GM12878 (cell line): ENCODE results near the gene FAM78A. TPM values are rescaled to one million over a fixed set of nuclear protein-coding genes. Genes with fewer than 3 reads are reported as not detected.

Experiments
- ATAC-seq: fragments of 200-7000 bp; cut with Tn5 transposase; 3 replicates; pipeline ENCODE4 v1.9.1; 2020; ENCODE audit warnings: mild to moderate bottlenecking, moderate library complexity
- BruUV-seq: library from RNA; stranded (reverse); fragments of 400-500 nt; replicated peaks from 2 replicates; lab custom pipeline; 2021; lab: Mats Ljungman, UMichigan
- CTCF ChIA-PET: fragments of 300-600 bp; sonication (Branson Sonifier 250); formaldehyde crosslinking; extraction: SDS; loops from one replicate; lab custom pipeline; 2021; ENCODE audit warnings: inconsistent platforms; lab: Yijun Ruan, JAX
- POLR2A ChIA-PET: fragments of 350-600 bp; formaldehyde crosslinking; extraction: SDS; loops from one replicate; lab custom pipeline; 2021; ENCODE audit warnings: inconsistent platforms; lab: Charles Lee
- RAD21 ChIA-PET: fragments of 300-600 bp; sonication (Branson Sonifier 250); formaldehyde crosslinking; loops from one replicate; lab custom pipeline; 2023; ENCODE audit warnings: antibody characterized with exemption; ENCODE audit not compliant: unreplicated experiment; lab: Charles Lee
- SMC1A ChIA-PET: fragments of 300-600 bp; sonication (Branson Sonifier 250); formaldehyde crosslinking; loops from one replicate; lab custom pipeline; 2023; ENCODE audit not compliant: unreplicated experiment, uncharacterized antibody; lab: Charles Lee
- DNase-seq: peaks from one replicate; pipeline ENCODE4 v3.0.0-alpha.2; 2011; ENCODE audit warnings: low read depth, low spot score
- FAIRE-seq: peaks from 3 replicates; lab custom pipeline; 2011; peaks lifted over from hg19 to GRCh38; lab: Jason Lieb, UNC
- H2AFZ ChIP-seq: 2 replicates; pipeline ENCODE4 v1.6.0; 2011; ENCODE audit warnings: low read depth, low read length, control low read depth; ENCODE audit not compliant: control insufficient read depth
- H3K27ac ChIP-seq: 2 replicates; pipeline ENCODE4 v1.5.1; 2011; ENCODE audit warnings: control low read depth; ENCODE audit not compliant: control insufficient read depth, insufficient read depth
- H3K27me3 ChIP-seq, 2 experiments: replicated peaks in 1 of 2; 2 replicates each; pipeline versions ENCODE4 v1.6.0 to v1.6.1; 2011; ENCODE audit warnings: low read length in 1 of 2; ENCODE audit not compliant: control insufficient read depth in 2 of 2, insufficient read depth in 2 of 2
- H3K36me3 ChIP-seq, 2 experiments: 2 replicates each; pipeline ENCODE4 v1.5.1; 2011; ENCODE audit warnings: low read length in 1 of 2; ENCODE audit not compliant: control insufficient read depth in 2 of 2, insufficient read depth in 2 of 2
- H3K4me1 ChIP-seq: 2 replicates; pipeline ENCODE4 v1.6.1; 2011; ENCODE audit warnings: mild to moderate bottlenecking, low read length, moderate library complexity, mixed read lengths; ENCODE audit not compliant: control insufficient read depth, insufficient read depth
- H3K4me2 ChIP-seq: 2 replicates; pipeline ENCODE4 v1.6.0; 2011; ENCODE audit warnings: control low read depth; ENCODE audit not compliant: control insufficient read depth, insufficient read depth
- H3K4me3 ChIP-seq: fragments of 200-600 bp; sonication (generic); 2 replicates; pipeline ENCODE4 v1.5.1; 2016
- H3K79me2 ChIP-seq: 2 replicates; pipeline ENCODE4 v1.6.0; 2011; ENCODE audit warnings: low read length; ENCODE audit not compliant: control insufficient read depth, insufficient read depth
- H3K9ac ChIP-seq: 2 replicates; pipeline ENCODE4 v1.8.0; 2011; ENCODE audit warnings: low read length, control low read depth, mixed read lengths; ENCODE audit not compliant: control insufficient read depth, insufficient read depth
- H3K9me3 ChIP-seq: replicated peaks from 3 replicates; pipeline ENCODE4 v1.5.1; 2011; ENCODE audit warnings: mild to moderate bottlenecking, low read length; ENCODE audit not compliant: control insufficient read depth, insufficient read depth
- H4K20me1 ChIP-seq: 2 replicates; pipeline ENCODE4 v1.6.0; 2011; ENCODE audit not compliant: control insufficient read depth, insufficient read depth
- CBFB ChIP-seq: IDR thresholded peaks from 2 replicates; pipeline ENCODE4 v1.6.1; 2016; ENCODE audit warnings: antibody characterized with exemption, low read depth
- CEBPB ChIP-seq, 2 experiments: fragments of 150-350 bp in 1 of 2; IDR thresholded peaks; 2 replicates each; pipeline ENCODE4 v1.6.1; 2012 to 2014; ENCODE audit warnings: low read depth in 2 of 2, low read length in 2 of 2, borderline replicate concordance in 1 of 2, inconsistent platforms in 1 of 2
- CREM ChIP-seq: IDR thresholded peaks from 2 replicates; pipeline ENCODE4 v1.6.1; 2014; ENCODE audit warnings: antibody characterized with exemption, low read depth
- EGR1 ChIP-seq, 2 experiments: IDR thresholded peaks; 1 replicate in 1 of 2; 2 replicates in 1 of 2; pipeline ENCODE4 v1.6.1; 2011 to 2012; ENCODE audit warnings: low read depth in 2 of 2, low read length in 2 of 2, borderline replicate concordance in 1 of 2, mild to moderate bottlenecking in 1 of 2, moderate library complexity in 1 of 2
- HDGF ChIP-seq: fragments of 450-650 bp; IDR thresholded peaks from 2 replicates; pipeline ENCODE4 v1.6.1; 2016; ENCODE audit warnings: antibody characterized with exemption
- IKZF1 ChIP-seq: fragments of 450-650 bp; conservative IDR thresholded peaks from 2 replicates; pipeline ENCODE4 v1.6.1; 2017; ENCODE audit warnings: antibody characterized with exemption, mild to moderate bottlenecking
- MLLT1 ChIP-seq: fragments of 450-650 bp; IDR thresholded peaks from 2 replicates; pipeline ENCODE4 v1.6.1; 2016; ENCODE audit warnings: mild to moderate bottlenecking
- MTA2 ChIP-seq: fragments of 450-650 bp; IDR thresholded peaks from 2 replicates; pipeline ENCODE4 v1.6.1; 2016; ENCODE audit warnings: low read depth, mild to moderate bottlenecking, moderate library complexity
- MTA3 ChIP-seq: IDR thresholded peaks from 2 replicates; pipeline ENCODE4 v1.6.1; 2012; ENCODE audit warnings: low read length, inconsistent platforms, borderline replicate concordance
- POU2F2 ChIP-seq: IDR thresholded peaks from 3 replicates; pipeline ENCODE4 v1.6.1; 2011; ENCODE audit warnings: low read depth, mild to moderate bottlenecking, low read length, borderline replicate concordance
- RAD21 ChIP-seq: IDR thresholded peaks from 2 replicates; pipeline ENCODE4 v1.6.1; 2011; ENCODE audit warnings: mild to moderate bottlenecking, low read depth, low read length, moderate library complexity; ENCODE audit not compliant: insufficient read depth
- TARDBP ChIP-seq: IDR thresholded peaks from 2 replicates; pipeline ENCODE4 v1.6.1; 2016; ENCODE audit warnings: borderline replicate concordance
- ZBTB11 ChIP-seq: fragments of 450-650 bp; formaldehyde crosslinking; IDR thresholded peaks from 2 replicates; pipeline ENCODE4 v1.5.0; 2022; ENCODE audit warnings: mild to moderate bottlenecking, missing genetic modification characterization
- ZNF217 ChIP-seq: fragments of 450-650 bp; IDR thresholded peaks from 2 replicates; pipeline ENCODE4 v1.6.1; 2017; ENCODE audit warnings: antibody characterized with exemption, mild to moderate bottlenecking
- WGBS: methylation state at CpG from one replicate; pipeline ENCODE4 v1.1.6; 2016; ENCODE audit warnings: low lambda C conversion rate; ENCODE audit not compliant: insufficient replicate concordance, insufficient coverage; ENCODE audit errors: missing lambda C conversion rate; 5-methylcytosine and 5-hydroxymethylcytosine counted together
- in situ Hi-C: fragments of 300-500 bp; cut with MboI; formaldehyde crosslinking; loops from 9 replicates; pipeline ENCODE4 v1.14.3; 2018; ENCODE audit warnings: mixed read lengths
- intact Hi-C: fragments of 100-400 bp; cut with micrococcal nuclease; formaldehyde crosslinking; loops from one replicate; pipeline ENCODE4 v1.14.2; 2022; ENCODE audit not compliant: unreplicated experiment
- polyA plus RNA-seq, 11 experiments: library from polyadenylated mRNA; depleted of rRNA in 4 of 11; unstranded in 6 of 11; stranded (reverse) in 5 of 11; fragments of >200 nt; fragmentation: Nextera tagmentation in 4 of 11; fragmentation: Illumina TruSeq in 1 of 11; extraction: Ambion mirVana in 4 of 11; extraction: Trizol in 1 of 11; gene quantifications; 1 replicate in 1 of 11; 2 replicates in 10 of 11; pipeline versions ENCODE4 v1.2.1 to v1.2.3, GENCODE V29; 2011 to 2016; ENCODE audit warnings: inconsistent platforms in 2 of 11, missing spikeins in 2 of 11, low read depth in 1 of 11
- total RNA-seq, 4 experiments: library from RNA; depleted of rRNA in 3 of 4; stranded (reverse); fragments of >200 nt in 3 of 4; fragmentation: Illumina TruSeq in 1 of 4; extraction: Trizol in 1 of 4; gene quantifications; 2 replicates each; pipeline versions ENCODE4 v1.2.1 to v1.2.3, GENCODE V29; 2013 to 2021

Gene FAM78A
- total and polyA plus RNA-seq, 10 of the 15 experiments (the other 5 are each of a cell fraction or from before 2014, with no cell fraction given), result 0.18 to 32.5 (median 12.2) TPM

GRCh38 chr9:131238402-131239021 lies 37.8 kb downstream of the FAM78A start (continued):
- TF ChIP-seq MLLT1 (no peak; the same call in 1 of the 2 replicates), HDGF (peak; percentile 75), CEBPB (IDR thresholded peaks at IDR 0.05; ENCODE audit: borderline replicate concordance in 1 of 2, low read depth in 2 of 2, low read length in 2 of 2) (no peak), EGR1 (IDR thresholded peaks at IDR 0.05; ENCODE audit: borderline replicate concordance in 1 of 2, low read depth in 2 of 2, low read length in 2 of 2) (no peak)

GRCh38 chr9:131237931-131238401 lies 38.3 kb downstream of the FAM78A start:
- Histone ChIP-seq H3K4me1 (peaks cover 17% of the 10 kb centered on the region), H3K36me3 (peaks cover 8 to 9% of the 10 kb centered on the region in 2 experiments), H3K27ac (peak overlapping the region; percentile 86), H3K4me3 (peak overlapping the region; percentile 26; the same call in 1 of the 2 replicates), H3K79me2 (no peaks in the 10 kb centered on the region), H4K20me1 (no peaks in the 10 kb centered on the region), H3K9me3 (no peaks in the 10 kb centered on the region), H3K4me2 (peak overlapping the region; percentile 82), H2AFZ (peak overlapping the region; percentile 78), H3K27me3 (no peaks in the 10 kb centered on the region), H3K9ac (peak overlapping the region; percentile 61)
- intact Hi-C loops, result loop anchor here (2.0 to 5.0 kb wide), 2 partner anchors 15 to 99 kb away; no protein-coding TSS in a partner anchor
- whole genome bisulfite sequencing, result 4% methylated on average over 11 of the region's 11 CpGs
- DNase-seq, result peak; percentile 76
- ChIA-PET CTCF (interaction anchor here (0.7 to 2.3 kb wide), 6 partner anchors 15 to 98 kb away, joined by 3 to 10 read pairs (median 7); no protein-coding TSS in a partner anchor), SMC1A (interaction anchor here (1.0 to 2.5 kb wide), 6 partner anchors 12 to 98 kb away, joined by 3 to 17 read pairs (median 3); no protein-coding TSS in a partner anchor), RAD21 (interaction anchor here (0.8 to 1.9 kb wide), 5 partner anchors 12 to 58 kb away, joined by 3 to 10 read pairs (median 5); no protein-coding TSS in a partner anchor), POLR2A (interaction anchor here (0.6 to 2.4 kb wide), 7 partner anchors 10 to 113 kb away, joined by 3 to 12 read pairs (median 3); no protein-coding TSS in a partner anchor)
- ATAC-seq, result peak; percentile 99
- no TSS peak for BruUV-seq
- in situ Hi-C loops, result no loop called here
- FAIRE-seq, result peak; percentile 80
- TF ChIP-seq IKZF1 (peak; percentile 36; the same call in 1 of the 2 replicates), TARDBP (0 out of 2 replicates have a peak, but pooled peaks have one; percentile 9), MTA3 (0 out of 2 replicates have a peak, but pooled peaks have one; percentile 69), RAD21 (0 out of 2 replicates have a peak, but pooled peaks have one; percentile 7), MTA2 (0 out of 2 replicates have a peak, but pooled peaks have one; percentile 14), POU2F2 (peak; percentile 74; the same call in 2 of the 3 replicates), CBFB (0 out of 2 replicates have a peak, but pooled peaks have one; percentile 27), ZNF217 (no peak), CREM (0 out of 2 replicates have a peak, but pooled peaks have one; percentile 36), ZBTB11 (CRISPR knock-in tag) (no peak)
